ENCODE data around the gene LEF1.

The LEF1 gene

GRCh38 chr4:108094923-108095482 is 73.7 kb downstream of the LEF1 start:
- TF ChIP-seq ARNT (IDR thresholded peaks at IDR 0.05) (no peak), FOXK2 (IDR thresholded peaks at IDR 0.05) (no peak), HDGF (IDR thresholded peaks at IDR 0.05; ENCODE audit: borderline replicate concordance) (no peak), ZNF384 (IDR thresholded peaks at IDR 0.05) (no peak), SUZ12 (IDR thresholded peaks at IDR 0.05) (no peak), FOXM1 (IDR thresholded peaks at IDR 0.05; ENCODE audit: borderline replicate concordance) (no peak), SP1 (IDR thresholded peaks at IDR 0.05) (no peak), ELF4 (IDR thresholded peaks at IDR 0.05) (no peak), FOXA1 (IDR thresholded peaks at IDR 0.05) (no peak), L3MBTL2 (conservative IDR thresholded peaks at IDR 0.05) (no peak), CTBP1 (IDR thresholded peaks at IDR 0.05; ENCODE audit: borderline replicate concordance) (no peak), NFRKB (IDR thresholded peaks at IDR 0.05) (no peak), TARDBP (IDR thresholded peaks at IDR 0.05) (no peak), BHLHE40 (IDR thresholded peaks at IDR 0.05; ENCODE audit: borderline replicate concordance) (no peak), PKNOX1 (IDR thresholded peaks at IDR 0.05) (no peak)
- POLR2A ChIA-PET, result no interaction called here
- CTCF ChIA-PET, result interaction anchor here (0.6 kb wide), 1 partner anchor 10 kb away, joined by 3 read pairs; no protein-coding TSS in a partner anchor
- no peak for DNase-seq (ENCODE audit: extremely low spot score)

- TF ChIP-seq FOXK2 (IDR thresholded peaks at IDR 0.05) (no peak), HDGF (IDR thresholded peaks at IDR 0.05; ENCODE audit: borderline replicate concordance) (no peak), ARNT (IDR thresholded peaks at IDR 0.05) (no peak), BHLHE40 (IDR thresholded peaks at IDR 0.05; ENCODE audit: borderline replicate concordance) (no peak), CTBP1 (IDR thresholded peaks at IDR 0.05; ENCODE audit: borderline replicate concordance) (no peak), TARDBP (IDR thresholded peaks at IDR 0.05) (no peak), FOXM1 (IDR thresholded peaks at IDR 0.05; ENCODE audit: borderline replicate concordance) (no peak), FOXA1 (IDR thresholded peaks at IDR 0.05) (no peak), PKNOX1 (IDR thresholded peaks at IDR 0.05) (no peak), ZNF384 (IDR thresholded peaks at IDR 0.05) (no peak), L3MBTL2 (conservative IDR thresholded peaks at IDR 0.05) (no peak), ELF4 (IDR thresholded peaks at IDR 0.05) (no peak), SUZ12 (IDR thresholded peaks at IDR 0.05) (no peak), NFRKB (IDR thresholded peaks at IDR 0.05) (no peak), LEF1 (IDR thresholded peaks at IDR 0.05; ENCODE audit: borderline replicate concordance) (no peak), SP1 (IDR thresholded peaks at IDR 0.05) (no peak)
- no peak for DNase-seq (ENCODE audit: extremely low spot score)
- CTCF ChIA-PET, result interaction anchor here (0.6 kb wide), 1 partner anchor 9 kb away, joined by 3 read pairs; no protein-coding TSS in a partner anchor
- POLR2A ChIA-PET, result no interaction called here
Measured at GRCh38 chr4:108094131-108094530, 74.6 kb downstream of the LEF1 start.

GRCh38 chr4:108092288-108092687 is 76.4 kb downstream of the LEF1 start:
- no peak for TF ChIP-seq TARDBP (IDR thresholded peaks at IDR 0.05)
- CTCF ChIA-PET, result interaction anchor here (0.6 kb wide), 1 partner anchor 480 kb away, joined by 8 read pairs; no protein-coding TSS in a partner anchor
- POLR2A ChIA-PET, result no interaction called here
- no peak for DNase-seq (ENCODE audit: extremely low spot score)

- POLR2A ChIA-PET, result no interaction called here
- CTCF ChIA-PET, result no interaction called here
Measured at GRCh38 chr4:108087293-108087967, 81.3 kb downstream of the LEF1 start.

GRCh38 chr4:108081256-108081655 is 87.5 kb downstream of the LEF1 start:
- no peak for DNase-seq (ENCODE audit: extremely low spot score)
- ChIA-PET POLR2A (no interaction called here), CTCF (no interaction called here)
- TF ChIP-seq FOXK2 (IDR thresholded peaks at IDR 0.05), result no peak
- TF ChIP-seq ELF4 (IDR thresholded peaks at IDR 0.05), result no peak
- TF ChIP-seq ZNF384 (IDR thresholded peaks at IDR 0.05), result no peak
- TF ChIP-seq ARNT (IDR thresholded peaks at IDR 0.05), result no peak
- no peak for TF ChIP-seq CTBP1 (IDR thresholded peaks at IDR 0.05; ENCODE audit: borderline replicate concordance)
- no peak for TF ChIP-seq PKNOX1 (IDR thresholded peaks at IDR 0.05)
- TF ChIP-seq FOXA1 (IDR thresholded peaks at IDR 0.05), result no peak
- TF ChIP-seq SP1 (IDR thresholded peaks at IDR 0.05), result no peak
- TF ChIP-seq L3MBTL2 (conservative IDR thresholded peaks at IDR 0.05), result no peak
- TF ChIP-seq LEF1 (IDR thresholded peaks at IDR 0.05; ENCODE audit: borderline replicate concordance), result no peak
- TF ChIP-seq FOXM1 (IDR thresholded peaks at IDR 0.05; ENCODE audit: borderline replicate concordance), result no peak
- no peak for TF ChIP-seq SUZ12 (IDR thresholded peaks at IDR 0.05)
- TF ChIP-seq BHLHE40 (IDR thresholded peaks at IDR 0.05; ENCODE audit: borderline replicate concordance), result no peak

More at GRCh38 chr4:108087293-108087967, 81.3 kb downstream of the LEF1 start:
- DNase-seq (ENCODE audit: extremely low spot score), result no peak
- no peak for TF ChIP-seq CTBP1 (IDR thresholded peaks at IDR 0.05; ENCODE audit: borderline replicate concordance)
- no peak for TF ChIP-seq FOXK2 (IDR thresholded peaks at IDR 0.05)
- no peak for TF ChIP-seq PKNOX1 (IDR thresholded peaks at IDR 0.05)
- TF ChIP-seq ZNF384 (IDR thresholded peaks at IDR 0.05), result no peak
- TF ChIP-seq FOXA1 (IDR thresholded peaks at IDR 0.05), result no peak
- no peak for TF ChIP-seq ARNT (IDR thresholded peaks at IDR 0.05)
- no peak for TF ChIP-seq ELF4 (IDR thresholded peaks at IDR 0.05)
- TF ChIP-seq NFRKB (IDR thresholded peaks at IDR 0.05), result no peak
- TF ChIP-seq L3MBTL2 (conservative IDR thresholded peaks at IDR 0.05), result no peak
- TF ChIP-seq SP1 (IDR thresholded peaks at IDR 0.05), result no peak
- TF ChIP-seq SUZ12 (IDR thresholded peaks at IDR 0.05), result no peak
- TF ChIP-seq FOXM1 (IDR thresholded peaks at IDR 0.05; ENCODE audit: borderline replicate concordance), result no peak
- no peak for TF ChIP-seq HDGF (IDR thresholded peaks at IDR 0.05; ENCODE audit: borderline replicate concordance)
- TF ChIP-seq BHLHE40 (IDR thresholded peaks at IDR 0.05; ENCODE audit: borderline replicate concordance), result no peak
- TF ChIP-seq TARDBP (IDR thresholded peaks at IDR 0.05), result no peak
- no peak for TF ChIP-seq LEF1 (IDR thresholded peaks at IDR 0.05; ENCODE audit: borderline replicate concordance)

Measured in HEK293T (cell line).